Colonic mucosa (tissue), 4 donors: Measurements from ENCODE around the gene ASB9. TPM values are rescaled to one million over a fixed set of nuclear protein-coding genes. Genes with fewer than 3 reads are reported as not detected.

ENCODE experiments used
- DNase-seq: peaks from one replicate; pipeline ENCODE4 v3.0.0-alpha.2; 2020
- H3K27ac ChIP-seq: fragments of 200-600 bp; one replicate; pipeline ENCODE4 v1.8.0; 2021
- H3K27me3 ChIP-seq: fragments of 200-600 bp; one replicate; pipeline ENCODE4 v1.8.0; 2021
- H3K36me3 ChIP-seq: fragments of 200-600 bp; one replicate; pipeline ENCODE4 v1.8.0; 2021
- H3K4me1 ChIP-seq: fragments of 200-600 bp; one replicate; pipeline ENCODE4 v1.8.0; 2021; ENCODE audit warnings: mild to moderate bottlenecking
- H3K4me3 ChIP-seq: fragments of 200-600 bp; one replicate; pipeline ENCODE4 v1.8.0; 2021
- H3K9ac ChIP-seq, 2 donors: one replicate each; pipeline ENCODE4 v1.7.0; 2013; ENCODE audit warnings: control low read depth in 2 of 2, low read depth in 2 of 2, low read length in 2 of 2
- H3K9me3 ChIP-seq: fragments of 200-600 bp; one replicate; pipeline ENCODE4 v1.8.0; 2021
- CTCF ChIP-seq: fragments of 200-600 bp; IDR thresholded peaks from one replicate; pipeline ENCODE4 v1.8.0; 2022; ENCODE audit warnings: antibody characterized with exemption, mild to moderate bottlenecking
- intact Hi-C: fragments of 100-400 bp; cut with DNase I; formaldehyde crosslinking; loops from one replicate; pipeline ENCODE4 v1.14.1; 2022
- total RNA-seq, 2 donors: library from RNA; stranded (reverse); fragmentation: NEBNext Ultra II Directional in 1 of 2; extraction: Animal tissue kit (Norgen Biotek cat#: 25700) in 1 of 2; gene quantifications; one replicate each; pipeline ENCODE4 v1.2.1, GENCODE V29; 2021
- donor health status: healthy.
- donor health status: DM: no; HTN: no; CAD: no.
- donor health status: DM: no; HTN: no; CAD: no.

ASB9 gene
- total RNA-seq, 2 donors from 2014 or later = 1.8 to 3.6 TPM

- H3K4me1 ChIP-seq = no peaks in the 10 kb centered on the region
- no peaks in the 10 kb centered on the region for H3K27me3 ChIP-seq
- no peak overlapping the region for H3K27ac ChIP-seq
- intact Hi-C loops = no loop called here
- no peak overlapping the region for H3K4me3 ChIP-seq
- no peak overlapping the region for H3K9ac ChIP-seq
- DNase-seq = no peak
- H3K9me3 ChIP-seq = no peaks in the 10 kb centered on the region
- TF ChIP-seq CTCF = no peak
- H3K36me3 ChIP-seq = no peaks in the 10 kb centered on the region
Measured at GRCh38 chrX:15224747-15225146, 45.1 kb downstream of the ASB9 start.

GRCh38 chrX:15221321-15221720 is 48.6 kb downstream of the ASB9 start:
- Histone ChIP-seq H3K4me1 (no peaks in the 10 kb centered on the region), H3K9ac (no peak overlapping the region), H3K27ac (no peak overlapping the region), H3K4me3 (no peak overlapping the region), H3K36me3 (no peaks in the 10 kb centered on the region), H3K27me3 (no peaks in the 10 kb centered on the region), H3K9me3 (no peaks in the 10 kb centered on the region)
- no peak for DNase-seq
- intact Hi-C loops = no loop called here
- TF ChIP-seq CTCF = no peak

GRCh38 chrX:15217161-15217560 is 52.7 kb downstream of the ASB9 start:
- no peak for TF ChIP-seq CTCF
- Histone ChIP-seq H3K27me3 (no peaks in the 10 kb centered on the region), H3K4me1 (no peaks in the 10 kb centered on the region), H3K4me3 (no peak overlapping the region), H3K36me3 (no peaks in the 10 kb centered on the region), H3K9me3 (no peaks in the 10 kb centered on the region), H3K9ac (no peak overlapping the region), H3K27ac (no peak overlapping the region)
- no peak for DNase-seq
- intact Hi-C loops = no loop called here

- TF ChIP-seq CTCF = no peak
- intact Hi-C loops = no loop called here
Measured at GRCh38 chrX:15216280-15216679, 53.6 kb downstream of the ASB9 start.

GRCh38 chrX:15215366-15215765 is 54.5 kb downstream of the ASB9 start:
- no peaks in the 10 kb centered on the region for H3K36me3 ChIP-seq
- TF ChIP-seq CTCF = no peak
- DNase-seq = no peak

More at GRCh38 chrX:15216280-15216679, 53.6 kb downstream of the ASB9 start:
- no peaks in the 10 kb centered on the region for H3K4me1 ChIP-seq
- no peak overlapping the region for H3K4me3 ChIP-seq
- DNase-seq = no peak
- H3K27me3 ChIP-seq = no peaks in the 10 kb centered on the region
- H3K27ac ChIP-seq = no peak overlapping the region
- no peak overlapping the region for H3K9ac ChIP-seq
- H3K9me3 ChIP-seq = no peaks in the 10 kb centered on the region
- no peaks in the 10 kb centered on the region for H3K36me3 ChIP-seq

GRCh38 chrX:15214588-15214987 is 55.3 kb downstream of the ASB9 start:
- no peak for DNase-seq
- Histone ChIP-seq H3K27me3 (no peaks in the 10 kb centered on the region), H3K4me1 (no peaks in the 10 kb centered on the region), H3K9ac (no peak overlapping the region), H3K36me3 (no peaks in the 10 kb centered on the region), H3K9me3 (no peaks in the 10 kb centered on the region), H3K4me3 (no peak overlapping the region), H3K27ac (no peak overlapping the region)
- no peak for TF ChIP-seq CTCF
- intact Hi-C loops = no loop called here

More at GRCh38 chrX:15215366-15215765, 54.5 kb downstream of the ASB9 start:
- Histone ChIP-seq H3K4me3 (no peak overlapping the region), H3K27me3 (no peaks in the 10 kb centered on the region), H3K9ac (no peak overlapping the region), H3K4me1 (no peaks in the 10 kb centered on the region), H3K9me3 (no peaks in the 10 kb centered on the region), H3K27ac (no peak overlapping the region)
- intact Hi-C loops = no loop called here
